ENCODE measurements around the gene ALOXE3.

ALOXE3 gene

GRCh38 chr17:8131844-8132441 is 13.6 kb upstream of the ALOXE3 start:
- no peak for TF ChIP-seq CTCF (conservative IDR thresholded peaks at IDR 0.05; ENCODE audit: low read depth)
- ChIA-PET CTCF (interaction anchor here (0.6 kb wide), 1 partner anchor 142 kb away, joined by 4 read pairs; no protein-coding TSS in a partner anchor), POLR2A (ENCODE audit: low non-redundant PET) (interaction anchor here (0.6 kb wide), 2 partner anchors 29 to 148 kb away, joined by 3 to 10 read pairs; no protein-coding TSS in a partner anchor)
- no peak overlapping the region for H3K27ac ChIP-seq
- DNase-seq (ENCODE audit: low spot score): no peak

GRCh38 chr17:8128125-8128784 is 9.9 kb upstream of the ALOXE3 start:
- DNase-seq (ENCODE audit: low spot score): no peak
- ChIA-PET POLR2A (ENCODE audit: low non-redundant PET) (no interaction called here), CTCF (interaction anchor here (0.9 to 1.1 kb wide), 2 partner anchors 10 to 11 kb away, joined by 3 to 9 read pairs; no protein-coding TSS in a partner anchor)
- no peak for TF ChIP-seq CTCF (conservative IDR thresholded peaks at IDR 0.05; ENCODE audit: low read depth)
- no peak overlapping the region for H3K27ac ChIP-seq

GRCh38 chr17:8126491-8127066 is 8.3 kb upstream of the ALOXE3 start:
- CTCF ChIA-PET: interaction anchor here (0.6 to 1.2 kb wide), 4 partner anchors 11 to 55 kb away, joined by 3 to 4 read pairs (median 3); no protein-coding TSS in a partner anchor
- H3K27ac ChIP-seq: peak overlapping the region; percentile 90

GRCh38 chr17:8125947-8126490 is 7.7 kb upstream of the ALOXE3 start:
- no peak for TF ChIP-seq CTCF (conservative IDR thresholded peaks at IDR 0.05; ENCODE audit: low read depth)
- ChIA-PET POLR2A (ENCODE audit: low non-redundant PET) (interaction anchor here (1.2 kb wide), 1 partner anchor 30 kb away, joined by 3 read pairs; no protein-coding TSS in a partner anchor), CTCF (no interaction called here)
- peak overlapping the region; percentile 90 for H3K27ac ChIP-seq
- DNase-seq (ENCODE audit: low spot score): no peak

More at GRCh38 chr17:8126491-8127066, 8.3 kb upstream of the ALOXE3 start:
- POLR2A ChIA-PET (ENCODE audit: low non-redundant PET): interaction anchor here (1.2 kb wide), 1 partner anchor 30 kb away, joined by 3 read pairs; no protein-coding TSS in a partner anchor
- no peak for TF ChIP-seq CTCF (conservative IDR thresholded peaks at IDR 0.05; ENCODE audit: low read depth)
- no peak for DNase-seq (ENCODE audit: low spot score)

GRCh38 chr17:8125154-8125946 is 7.0 kb upstream of the ALOXE3 start:
- peak; percentile 59 for DNase-seq (ENCODE audit: low spot score)
- no peak for TF ChIP-seq CTCF (conservative IDR thresholded peaks at IDR 0.05; ENCODE audit: low read depth)
- ChIA-PET POLR2A (ENCODE audit: low non-redundant PET) (interaction anchor here (1.2 kb wide), 1 partner anchor 31 kb away, joined by 3 read pairs; no protein-coding TSS in a partner anchor), CTCF (interaction anchor here (1.2 kb wide), 1 partner anchor 14 kb away, joined by 3 read pairs; no protein-coding TSS in a partner anchor)
- peak overlapping the region; percentile 90 for H3K27ac ChIP-seq
